Body of pancreas (tissue), 4 donors: ENCODE results near the gene EXOC3.
"Not testable (repeated sequence)": the region's sequence is repeated elsewhere in the genome, so short reads cannot be mapped to it uniquely, and the experiment has no call there.

Source experiments
- POLR2A ChIP-seq, 3 donors: fragments of 450-650 bp; IDR thresholded peaks; one replicate each; pipeline ENCODE4 v1.6.1; 2016; ENCODE audit warnings: antibody characterized with exemption in 3 of 3, mild to moderate bottlenecking in 2 of 3
- TF ChIP-seq, protein P1 (sequence below), 7 experiments: fragments of 450-650 bp in 4 of 7; fragments of 200-600 bp in 3 of 7; sonication (generic) in 3 of 7; IDR thresholded peaks; one replicate each; pipeline ENCODE4 v1.5.1; 2016 to 2019; ENCODE audit warnings: antibody characterized with exemption in 7 of 7

DNA sequence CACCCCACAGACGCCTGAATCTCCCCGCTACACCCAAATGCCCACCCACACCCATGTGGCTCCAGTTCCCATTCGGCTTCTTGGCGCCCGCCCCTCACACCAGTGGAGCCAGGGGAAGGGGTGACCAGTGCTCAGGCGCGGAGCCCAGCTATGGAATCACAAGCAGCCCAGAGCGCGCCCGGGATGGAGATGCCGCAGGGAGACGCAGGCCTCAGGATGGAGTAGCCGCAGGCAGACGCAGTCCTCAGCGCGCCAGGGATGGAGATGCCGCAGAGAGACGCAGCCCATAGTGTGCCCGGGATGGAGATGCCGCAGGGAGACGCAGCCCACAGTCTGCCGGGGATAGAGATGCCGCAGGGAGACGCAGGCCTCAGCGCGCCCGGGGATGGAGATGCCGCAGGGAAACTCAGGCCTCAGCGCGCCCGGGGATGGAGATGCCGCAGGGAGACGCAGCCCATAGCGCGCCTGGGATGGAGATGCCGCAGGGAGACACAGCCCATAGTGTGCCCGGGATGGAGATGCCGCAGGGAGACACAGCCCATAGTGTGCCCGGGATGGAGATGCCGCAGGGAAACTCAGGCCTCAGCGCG lies 65.1 kb downstream of the EXOC3 start:
- TF ChIP-seq POLR2A (IDR thresholded peaks at IDR 0.05): not testable (repeated sequence)
- TF ChIP-seq, protein P1, sequence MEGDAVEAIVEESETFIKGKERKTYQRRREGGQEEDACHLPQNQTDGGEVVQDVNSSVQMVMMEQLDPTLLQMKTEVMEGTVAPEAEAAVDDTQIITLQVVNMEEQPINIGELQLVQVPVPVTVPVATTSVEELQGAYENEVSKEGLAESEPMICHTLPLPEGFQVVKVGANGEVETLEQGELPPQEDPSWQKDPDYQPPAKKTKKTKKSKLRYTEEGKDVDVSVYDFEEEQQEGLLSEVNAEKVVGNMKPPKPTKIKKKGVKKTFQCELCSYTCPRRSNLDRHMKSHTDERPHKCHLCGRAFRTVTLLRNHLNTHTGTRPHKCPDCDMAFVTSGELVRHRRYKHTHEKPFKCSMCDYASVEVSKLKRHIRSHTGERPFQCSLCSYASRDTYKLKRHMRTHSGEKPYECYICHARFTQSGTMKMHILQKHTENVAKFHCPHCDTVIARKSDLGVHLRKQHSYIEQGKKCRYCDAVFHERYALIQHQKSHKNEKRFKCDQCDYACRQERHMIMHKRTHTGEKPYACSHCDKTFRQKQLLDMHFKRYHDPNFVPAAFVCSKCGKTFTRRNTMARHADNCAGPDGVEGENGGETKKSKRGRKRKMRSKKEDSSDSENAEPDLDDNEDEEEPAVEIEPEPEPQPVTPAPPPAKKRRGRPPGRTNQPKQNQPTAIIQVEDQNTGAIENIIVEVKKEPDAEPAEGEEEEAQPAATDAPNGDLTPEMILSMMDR (IDR thresholded peaks at IDR 0.05): not testable (repeated sequence)
